Measurements from ENCODE around the gene C11orf86.

DNA sequence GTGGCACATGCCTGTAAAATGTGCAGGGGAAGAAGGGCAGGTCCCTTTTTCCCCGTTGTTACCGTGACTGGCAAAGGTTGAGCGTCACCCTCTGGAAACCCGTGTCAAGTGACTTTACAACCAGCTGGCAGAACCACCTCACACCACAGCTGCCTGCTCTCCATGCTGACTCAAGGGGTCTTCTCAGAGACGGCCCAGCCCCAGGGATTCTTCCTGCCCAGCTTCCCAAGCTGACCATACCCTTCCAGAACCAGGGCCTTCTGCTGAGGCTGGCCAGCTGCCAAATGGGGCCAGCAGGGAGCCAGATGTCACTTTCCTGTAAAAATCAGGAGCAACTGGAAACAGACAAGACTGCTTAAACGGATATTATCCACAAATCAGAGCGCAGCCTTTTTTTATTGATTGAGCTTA is 23.2 kb upstream of the C11orf86 start:
- no peak for TF ChIP-seq EZH2 (IDR thresholded peaks at IDR 0.05)
- no peak for TF ChIP-seq POLR2AphosphoS5 (IDR thresholded peaks at IDR 0.05; ENCODE audit: borderline replicate concordance, low read depth, low read length)

Data from SK-N-MC (cell line).